NK-92 (cell line): ENCODE data around the gene MS4A6A.
"Not testable (repeated sequence)": the region's sequence is repeated elsewhere in the genome, so short reads cannot be mapped to it uniquely, and the experiment has no call there.

Experiments
- DNase-seq: peaks from one replicate; lab custom pipeline; 2025; ENCODE audit not compliant: unreplicated experiment; lab: John Stamatoyannopoulos, UW

The MS4A6A gene

DNA sequence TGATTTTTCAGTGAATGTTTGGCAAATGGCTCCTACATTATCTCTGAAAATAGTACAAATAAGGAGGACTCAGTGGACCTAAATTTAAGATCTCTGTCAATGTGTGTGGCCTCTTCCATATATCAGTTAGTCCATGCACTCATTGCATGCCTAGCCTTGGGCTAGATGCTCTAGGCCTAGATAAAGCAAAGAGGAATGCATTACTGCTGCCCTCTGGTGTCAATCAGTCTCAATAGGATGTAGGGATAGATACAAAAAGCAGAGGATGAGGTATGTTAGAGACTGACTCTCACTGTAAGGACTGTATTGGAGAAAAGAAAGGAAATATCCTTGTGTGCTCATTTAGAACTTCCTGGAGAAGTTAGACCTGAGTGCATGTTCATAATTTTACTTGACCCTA is 52.4 kb downstream of the MS4A6A start:
- no peak for DNase-seq

DNA sequence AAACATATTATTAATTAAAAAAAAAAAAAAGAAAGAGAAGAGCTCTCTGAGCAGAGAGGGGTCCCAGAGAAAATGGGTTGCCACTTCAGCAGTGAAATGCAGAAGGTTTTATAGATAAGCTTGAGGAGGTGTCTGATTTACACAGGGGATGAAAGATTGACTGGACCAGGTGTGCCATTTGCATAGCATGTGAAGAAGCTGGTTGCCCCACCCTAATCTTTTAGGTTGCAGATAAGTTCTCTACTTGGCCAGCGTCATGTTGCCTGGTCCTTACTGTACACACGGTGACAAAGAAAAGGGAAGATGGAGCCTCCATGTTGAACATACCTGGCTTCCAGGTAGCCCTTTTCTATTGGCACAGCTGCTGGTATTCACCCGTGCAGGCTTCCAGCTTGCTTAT is 53.0 kb downstream of the MS4A6A start:
- DNase-seq: no peak

DNA sequence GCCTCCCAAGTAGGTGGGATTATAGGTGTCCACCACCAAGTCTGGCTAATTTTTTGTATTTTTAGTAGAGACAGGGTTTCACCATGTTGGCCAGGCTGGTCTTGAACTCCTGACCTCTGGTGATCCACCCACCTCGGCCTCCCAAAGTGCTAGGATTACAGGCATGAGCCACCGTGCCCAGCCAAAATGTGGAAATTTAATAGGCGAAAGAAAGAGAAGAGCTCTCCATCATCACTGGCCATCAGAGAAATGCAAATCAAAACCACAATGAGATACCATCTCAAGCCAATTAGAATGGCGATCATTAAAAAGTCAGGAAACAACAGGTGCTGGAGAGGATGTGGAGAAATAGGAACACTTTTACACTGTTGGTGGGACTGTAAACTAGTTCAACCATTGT is 54.0 kb downstream of the MS4A6A start:
- DNase-seq: not testable (repeated sequence)

- no peak for DNase-seq
Observed at GRCh38 chr11:60128376-60128775, 54.5 kb downstream of the MS4A6A start.

- DNase-seq: no peak
Observed at GRCh38 chr11:60127311-60127811, 55.5 kb downstream of the MS4A6A start.

GRCh38 chr11:60125956-60126585 is 56.8 kb downstream of the MS4A6A start:
- no peak for DNase-seq

DNA sequence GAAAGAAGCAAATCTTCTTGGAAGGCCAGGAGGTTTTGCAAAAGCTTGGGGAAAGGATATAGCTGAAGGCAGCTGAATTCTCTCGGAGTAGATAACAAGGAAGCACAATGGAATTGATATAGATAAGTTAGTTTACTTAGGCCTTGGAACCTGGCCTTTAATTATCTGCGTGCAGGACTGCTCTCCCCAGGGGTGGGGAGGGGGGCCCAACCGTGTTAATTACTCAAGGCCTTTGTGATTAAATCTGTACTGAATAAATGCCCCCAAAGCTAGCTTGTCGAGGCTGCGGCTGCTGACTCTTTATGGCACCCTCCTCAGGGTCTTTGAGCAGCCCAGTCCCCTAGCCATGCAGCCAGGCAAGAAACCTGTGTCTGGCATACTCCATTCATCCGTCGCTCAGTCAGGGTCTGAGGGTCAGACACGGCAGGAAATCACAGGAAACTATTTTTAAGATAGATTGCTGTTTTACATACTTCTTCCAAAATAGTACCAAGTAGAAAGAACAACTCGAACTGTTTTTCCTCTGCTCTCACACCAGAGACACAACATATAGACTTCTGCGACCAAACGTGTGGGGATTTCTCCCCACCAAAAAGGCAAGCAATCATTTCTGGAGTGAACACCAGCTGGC is 58.0 kb downstream of the MS4A6A start:
- DNase-seq: no peak
